ENCODE measurements around the gene NSG1. TPM values are rescaled to one million over a fixed set of nuclear protein-coding genes. Genes with fewer than 3 reads are reported as not detected.

The NSG1 gene
- total and polyA plus RNA-seq, 2 donors (not counting 3 experiments of a cell fraction or from before 2014, with no cell fraction given): 2.0 to 2.9 TPM

GRCh38 chr4:4461178-4461577, 74.3 kb downstream of the NSG1 start:
- Histone ChIP-seq H3K27ac (ENCODE audit: insufficient read depth, low read depth, low read length) (no peak overlapping the region), H3K9me1 (replicated peaks; ENCODE audit: control insufficient read depth, extremely low read depth, insufficient read depth, low read length) (no peaks in the 10 kb centered on the region), H3K79me2 (ENCODE audit: control insufficient read depth, insufficient read depth, low read length) (no peaks in the 10 kb centered on the region), H3K9ac (replicated peaks; ENCODE audit: extremely low read depth, insufficient read depth, low read length) (no peak overlapping the region), H3K36me3 (ENCODE audit: control insufficient read depth in 2 of 2, extremely low read depth in 1 of 2, insufficient read depth in 2 of 2, low read length in 2 of 2) (peaks cover 0 to 3% of the 10 kb centered on the region in 2 experiments), H2AFZ (ENCODE audit: low read depth, low read length) (no peak overlapping the region), H3K9me3 (replicated peaks; ENCODE audit: control insufficient read depth, insufficient read depth, low read length) (no peaks in the 10 kb centered on the region), H3K4me3 (replicated peaks in 1 of 3; ENCODE audit: insufficient read depth in 1 of 3, low read depth in 1 of 3, low read length in 3 of 3) (no peak overlapping the region), H3K4me1 (ENCODE audit: control insufficient read depth, extremely low read depth, insufficient read depth, low read length) (no peaks in the 10 kb centered on the region), H3K4me2 (ENCODE audit: insufficient read depth, low read length) (no peak overlapping the region), H4K20me1 (replicated peaks; ENCODE audit: control insufficient read depth, extremely low read depth, insufficient read depth, low read length) (no peaks in the 10 kb centered on the region), H3K27me3 (ENCODE audit: control insufficient read depth in 2 of 2, insufficient read depth in 2 of 2, low read length in 2 of 2) (no peaks in the 10 kb centered on the region)
- TF ChIP-seq JUN (IDR thresholded peaks at IDR 0.05; ENCODE audit: borderline replicate concordance, insufficient read depth, insufficient read length, low read depth): no peak
- TF ChIP-seq FOS (IDR thresholded peaks at IDR 0.05; ENCODE audit: borderline replicate concordance, insufficient read depth, low read length): no peak
- TF ChIP-seq GATA2 (IDR thresholded peaks at IDR 0.05; ENCODE audit: insufficient read depth, insufficient read length, low read depth, low read length): no peak
- TF ChIP-seq MAX (IDR thresholded peaks at IDR 0.05; ENCODE audit: insufficient read depth, insufficient read length): no peak
- no peak for TF ChIP-seq CTCF (IDR thresholded peaks at IDR 0.05; ENCODE audit: extremely low read depth in 1 of 2, insufficient read depth in 1 of 2, low read depth in 1 of 2, low read length in 2 of 2)
- TF ChIP-seq POLR2A (IDR thresholded peaks at IDR 0.05; ENCODE audit: low read depth, low read length): no peak
- TF ChIP-seq MYC (IDR thresholded peaks at IDR 0.05; ENCODE audit: low read depth, low read length): no peak
- TF ChIP-seq POLR2AphosphoS5 (IDR thresholded peaks at IDR 0.05; ENCODE audit: insufficient read depth, low read depth, low read length): no peak
- TF ChIP-seq EZH2 (IDR thresholded peaks at IDR 0.05; ENCODE audit: borderline replicate concordance, low read depth, low read length, severe bottlenecking): no peak
- no TSS peak for BruUV-seq (replicated peaks)
- ChIA-PET POLR2A (no interaction called here), CTCF (interaction anchor here (1.3 kb wide), 1 partner anchor 20 kb away, joined by 4 read pairs; no protein-coding TSS in a partner anchor)
- intact Hi-C loops (cut with micrococcal nuclease) (no loop called here), dilution Hi-C loops (cut with MboI; ENCODE audit: extremely low pct_ligation_motif_present, low sequenced_read_pairs) (no loop called here)
- FAIRE-seq (no peak), DNase-seq (ENCODE audit: low read depth, low spot score) (no peak)

Data from endothelial cell of umbilical vein (primary cell).